Mesodermal cell (in vitro differentiated cells): ENCODE data around the gene ZC3H18.

Experiments used
- H3K27ac ChIP-seq: 2 replicates; pipeline ENCODE4 v1.7.0; 2013; ENCODE audit warnings: mild to moderate bottlenecking, low read depth, low read length, moderate library complexity; ENCODE audit not compliant: severe bottlenecking
- H3K36me3 ChIP-seq: 2 replicates; pipeline ENCODE4 v1.7.1; 2013; ENCODE audit warnings: mild to moderate bottlenecking, low read length, moderate library complexity; ENCODE audit not compliant: control insufficient read depth, insufficient read depth
- H3K4me1 ChIP-seq: one replicate; pipeline ENCODE4 v1.7.1; 2013; ENCODE audit warnings: mild to moderate bottlenecking, low read length; ENCODE audit not compliant: insufficient read depth, control insufficient read depth, poor library complexity, severe bottlenecking
- H3K4me3 ChIP-seq: 2 replicates; pipeline ENCODE4 v1.7.0; 2013; ENCODE audit warnings: low read length, control low read depth, mild to moderate bottlenecking; ENCODE audit not compliant: insufficient read depth, poor library complexity, severe bottlenecking; ENCODE audit errors: extremely low read depth
- H3K9me3 ChIP-seq: 2 replicates; pipeline ENCODE4 v1.7.1; 2013; ENCODE audit warnings: mild to moderate bottlenecking, low read length, moderate library complexity; ENCODE audit not compliant: control insufficient read depth
- WGBS, 2 experiments: methylation state at CpG; one replicate each; pipeline ENCODE4 v1.1.5; 2013; ENCODE audit warnings: missing lambda C conversion rate in 2 of 2; ENCODE audit not compliant: insufficient coverage in 2 of 2; 5-methylcytosine and 5-hydroxymethylcytosine counted together

ZC3H18 gene

DNA sequence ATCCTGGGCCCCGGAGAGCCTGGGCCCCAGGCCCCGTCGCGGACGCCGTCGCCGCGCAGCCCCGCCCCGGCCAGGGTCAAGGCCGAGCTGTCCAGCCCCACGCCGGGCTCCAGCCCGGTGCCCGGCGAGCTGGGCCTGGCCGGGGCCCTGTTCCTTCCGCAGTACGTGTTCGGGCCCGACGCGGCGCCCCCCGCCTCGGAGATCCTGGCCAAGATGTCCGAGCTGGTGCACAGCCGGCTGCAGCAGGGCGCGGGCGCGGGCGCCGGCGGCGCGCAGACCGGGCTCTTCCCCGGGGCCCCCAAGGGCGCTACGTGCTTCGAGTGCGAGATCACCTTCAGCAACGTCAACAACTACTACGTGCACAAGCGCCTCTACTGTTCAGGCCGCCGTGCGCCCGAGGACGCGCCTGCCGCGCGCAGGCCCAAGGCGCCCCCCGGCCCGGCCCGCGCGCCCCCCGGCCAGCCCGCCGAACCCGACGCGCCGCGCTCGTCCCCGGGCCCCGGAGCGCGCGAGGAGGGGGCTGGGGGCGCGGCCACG, 36.8 kb upstream of the ZC3H18 start:
- H3K36me3 ChIP-seq: peaks cover 14% of the 10 kb centered on the region
- 42 to 44% methylated on average over 67 to 77 of the region's 79 CpGs for WGBS, 2 experiments
- no peak overlapping the region for H3K4me3 ChIP-seq
- H3K27ac ChIP-seq: no peak overlapping the region
- peaks cover 8% of the 10 kb centered on the region for H3K4me1 ChIP-seq
- no peaks in the 10 kb centered on the region for H3K9me3 ChIP-seq

DNA sequence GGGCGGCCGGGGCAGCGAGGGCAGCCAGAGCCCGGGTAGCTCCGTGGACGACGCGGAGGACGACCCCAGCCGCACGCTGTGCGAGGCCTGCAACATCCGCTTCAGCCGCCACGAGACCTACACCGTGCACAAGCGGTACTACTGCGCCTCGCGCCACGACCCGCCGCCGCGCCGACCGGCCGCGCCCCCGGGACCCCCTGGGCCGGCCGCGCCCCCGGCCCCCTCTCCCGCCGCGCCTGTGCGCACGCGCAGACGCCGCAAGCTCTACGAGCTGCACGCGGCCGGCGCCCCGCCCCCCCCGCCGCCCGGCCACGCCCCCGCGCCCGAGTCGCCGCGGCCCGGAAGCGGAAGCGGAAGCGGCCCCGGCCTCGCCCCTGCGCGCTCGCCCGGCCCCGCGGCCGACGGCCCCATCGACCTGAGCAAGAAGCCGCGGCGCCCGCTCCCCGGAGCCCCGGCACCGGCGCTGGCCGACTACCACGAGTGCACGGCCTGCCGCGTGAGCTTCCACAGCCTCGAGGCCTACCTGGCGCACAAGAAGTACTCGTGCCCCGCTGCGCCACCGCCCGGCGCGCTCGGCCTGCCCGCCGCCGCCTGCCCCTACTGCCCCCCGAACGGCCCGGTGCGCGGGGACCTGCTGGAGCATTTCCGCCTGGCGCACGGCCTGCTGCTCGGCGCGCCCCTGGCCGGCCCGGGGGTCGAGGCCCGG, 36.1 kb upstream of the ZC3H18 start:
- Histone ChIP-seq H3K4me1 (peaks cover 8% of the 10 kb centered on the region), H3K4me3 (peak overlapping the region; percentile 50), H3K9me3 (no peaks in the 10 kb centered on the region), H3K27ac (peak overlapping the region; percentile 59), H3K36me3 (peaks cover 12% of the 10 kb centered on the region)
- 4 to 5% methylated on average over 69 to 84 of the region's 114 CpGs for WGBS, 2 experiments

DNA sequence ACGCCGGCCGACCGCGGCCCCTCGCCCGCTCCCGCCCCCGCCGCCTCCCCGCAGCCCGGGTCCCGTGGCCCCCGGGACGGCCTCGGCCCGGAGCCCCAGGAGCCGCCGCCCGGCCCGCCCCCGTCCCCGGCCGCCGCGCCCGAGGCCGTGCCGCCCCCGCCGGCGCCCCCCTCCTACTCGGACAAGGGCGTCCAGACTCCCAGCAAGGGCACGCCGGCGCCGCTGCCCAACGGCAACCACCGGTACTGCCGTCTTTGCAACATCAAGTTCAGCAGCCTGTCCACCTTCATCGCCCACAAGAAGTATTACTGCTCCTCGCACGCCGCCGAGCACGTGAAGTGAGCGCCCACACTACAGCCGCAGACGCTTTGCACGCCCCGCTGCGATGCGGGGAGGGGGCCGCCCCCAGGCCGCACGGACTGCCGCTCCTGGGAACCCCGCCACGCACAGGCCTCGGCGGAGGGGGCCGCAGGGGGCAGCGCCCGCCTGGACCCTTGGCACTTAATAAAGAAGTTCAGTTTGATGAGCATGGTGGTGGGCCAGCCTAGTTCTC, 35.5 kb upstream of the ZC3H18 start:
- H3K4me1 ChIP-seq: peaks cover 8% of the 10 kb centered on the region
- 20 to 21% methylated on average over 42 to 44 of the region's 65 CpGs for WGBS, 2 experiments
- H3K4me3 ChIP-seq: peak overlapping the region; percentile 50
- no peaks in the 10 kb centered on the region for H3K9me3 ChIP-seq
- H3K27ac ChIP-seq: no peak overlapping the region
- peaks cover 8% of the 10 kb centered on the region for H3K36me3 ChIP-seq

DNA sequence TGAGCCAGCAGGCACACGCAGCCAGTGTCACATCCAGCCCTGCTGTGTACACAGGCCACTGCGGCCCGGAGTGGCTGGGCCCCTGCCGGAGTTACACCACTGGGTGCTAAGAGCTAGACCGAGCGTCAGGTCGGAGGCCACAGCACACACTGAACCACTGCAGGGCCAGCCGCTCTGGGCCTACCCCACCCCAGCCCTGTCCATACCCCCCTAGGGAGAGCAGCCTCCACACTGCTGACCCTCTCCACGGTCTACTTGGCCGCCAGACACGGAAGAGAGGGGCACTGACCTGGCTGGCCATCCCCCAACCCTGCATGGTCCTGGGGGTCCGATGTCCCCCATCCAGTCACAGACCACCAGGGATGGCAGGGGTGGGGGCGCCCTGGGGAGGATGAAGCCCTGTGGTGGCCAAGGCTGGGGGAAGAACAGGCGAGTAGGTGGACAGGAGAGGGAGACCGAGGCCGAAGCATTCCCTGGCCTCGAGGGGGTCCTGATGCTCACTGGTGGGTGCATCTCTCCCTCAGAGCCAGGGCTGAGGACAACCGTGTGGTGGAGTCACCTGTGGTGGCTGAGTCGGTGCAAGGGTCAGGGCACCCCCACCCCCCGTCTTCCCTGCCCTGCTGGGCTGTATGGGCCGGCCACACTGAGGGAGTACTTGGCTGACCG, 34.9 kb upstream of the ZC3H18 start:
- Histone ChIP-seq H3K4me1 (peaks cover 8% of the 10 kb centered on the region), H3K9me3 (no peaks in the 10 kb centered on the region), H3K4me3 (peak overlapping the region; percentile 31), H3K27ac (no peak overlapping the region), H3K36me3 (peaks cover 4% of the 10 kb centered on the region)
- WGBS, 2 experiments: 89 to 94% methylated on average over 12 to 17 of the region's 22 CpGs

DNA sequence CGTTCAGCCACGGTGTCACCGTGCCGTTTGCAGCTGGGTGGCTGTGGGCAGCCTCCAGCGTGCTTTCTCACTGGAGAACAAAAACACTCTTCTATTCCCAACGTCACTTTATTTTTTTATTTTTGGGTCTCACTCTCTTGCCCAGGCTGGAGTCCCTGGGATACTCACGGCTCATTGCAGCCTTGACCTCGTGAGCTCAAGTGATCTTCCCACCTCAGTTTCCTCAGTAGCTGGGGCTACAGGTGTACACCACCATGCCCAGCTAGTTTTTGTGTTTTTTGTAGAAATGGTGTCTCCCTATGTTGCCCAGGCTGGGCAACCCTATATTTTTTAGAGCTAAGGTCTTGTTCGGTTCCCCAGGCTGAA, 34.4 kb upstream of the ZC3H18 start:
- Histone ChIP-seq H3K36me3 (peaks cover 4% of the 10 kb centered on the region), H3K9me3 (no peaks in the 10 kb centered on the region), H3K4me1 (peaks cover 7% of the 10 kb centered on the region), H3K27ac (no peak overlapping the region), H3K4me3 (no peak overlapping the region)
- 97 to 98% methylated on average over 9 of the region's 9 CpGs for WGBS, 2 experiments

DNA sequence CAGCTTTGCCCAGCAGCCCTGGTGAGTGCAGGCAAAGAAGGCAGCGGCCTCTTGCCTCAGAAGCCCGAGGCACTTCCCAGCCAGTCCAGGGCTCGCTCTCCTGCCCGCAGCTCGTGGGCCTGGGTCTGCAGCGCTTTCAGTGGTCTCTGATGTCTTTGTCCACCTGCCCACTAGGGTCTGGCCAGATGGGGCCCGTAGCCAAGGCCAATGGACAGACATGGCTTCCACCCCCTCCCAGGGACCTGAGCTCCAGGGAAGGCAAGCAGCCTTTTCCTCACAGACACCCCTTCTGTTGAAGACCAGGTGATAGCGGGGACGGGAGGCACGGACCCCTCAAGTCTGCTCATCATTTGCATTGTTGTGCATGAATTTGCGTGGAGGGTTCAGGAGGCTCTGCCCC, 33.7 kb upstream of the ZC3H18 start:
- Histone ChIP-seq H3K4me1 (peaks cover 6% of the 10 kb centered on the region), H3K27ac (no peak overlapping the region), H3K4me3 (no peak overlapping the region), H3K9me3 (no peaks in the 10 kb centered on the region), H3K36me3 (peaks cover 4% of the 10 kb centered on the region)
- WGBS, 2 experiments: 92 to 97% methylated on average over 6 to 11 of the region's 11 CpGs

DNA sequence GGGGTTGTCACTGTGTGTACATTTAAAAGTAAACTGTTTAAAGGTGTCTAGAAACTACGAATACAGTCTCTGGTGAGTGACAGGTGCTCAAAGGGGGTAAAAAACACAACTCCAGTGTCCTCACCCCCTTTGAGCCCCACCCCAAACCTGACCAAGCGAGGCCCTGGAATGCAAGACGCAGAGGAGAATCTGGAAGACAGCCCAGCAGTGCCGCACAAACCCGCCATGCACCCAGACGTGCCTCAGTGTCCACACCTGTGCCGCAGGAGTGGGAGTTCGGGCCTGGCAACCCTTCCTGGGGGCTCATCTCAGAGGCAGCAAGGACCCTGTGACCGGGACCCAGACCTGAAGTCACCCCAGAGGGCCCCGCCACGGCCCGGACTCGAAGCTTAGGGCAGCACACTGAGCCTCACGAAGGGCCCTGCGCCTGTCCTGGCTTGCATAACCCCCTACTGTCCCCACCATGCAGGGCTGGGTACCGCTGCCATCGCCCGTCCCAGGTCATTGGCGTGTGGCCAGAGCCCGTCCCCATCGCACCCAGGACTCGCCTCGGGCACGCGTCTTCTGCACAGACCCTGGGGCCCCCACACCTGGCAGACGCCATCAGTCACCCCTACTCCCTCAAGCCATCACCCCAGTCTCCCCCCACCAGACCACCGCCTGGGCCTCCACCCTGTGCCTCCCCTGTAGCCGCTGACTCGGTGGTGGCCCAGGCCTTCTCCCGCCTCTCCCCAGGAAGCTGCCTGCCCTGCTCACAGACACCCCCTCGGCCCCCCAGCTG, 33.0 kb upstream of the ZC3H18 start:
- WGBS, 2 experiments: 86 to 89% methylated on average over 29 to 31 of the region's 31 CpGs
- Histone ChIP-seq H3K27ac (no peak overlapping the region), H3K36me3 (peaks cover 4% of the 10 kb centered on the region), H3K4me1 (peaks cover 6% of the 10 kb centered on the region), H3K9me3 (no peaks in the 10 kb centered on the region), H3K4me3 (no peak overlapping the region)

DNA sequence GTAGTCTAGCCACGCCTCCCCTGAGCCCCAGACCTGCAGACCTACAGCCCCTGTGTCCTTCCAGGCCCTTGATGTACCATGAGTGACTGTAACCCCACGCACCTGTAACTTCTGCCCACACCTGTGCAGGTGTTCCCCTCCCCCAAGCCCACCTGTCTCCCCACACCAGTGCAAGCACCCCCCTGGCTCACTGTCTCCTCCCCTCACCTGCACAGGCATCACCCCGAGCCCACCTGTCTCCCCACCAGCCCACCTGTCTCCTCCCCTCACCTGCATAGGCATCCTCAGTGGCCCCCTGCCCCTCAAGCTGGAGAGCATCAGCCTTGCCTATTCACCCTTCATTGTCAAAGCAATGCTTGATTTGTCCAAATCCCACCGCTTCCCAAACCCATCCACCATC, 32.3 kb upstream of the ZC3H18 start:
- peaks cover 6% of the 10 kb centered on the region for H3K4me1 ChIP-seq
- peaks cover 5% of the 10 kb centered on the region for H3K9me3 ChIP-seq
- no peak overlapping the region for H3K4me3 ChIP-seq
- no peak overlapping the region for H3K27ac ChIP-seq
- H3K36me3 ChIP-seq: peaks cover 4% of the 10 kb centered on the region
- WGBS, 2 experiments: 87 to 98% methylated on average over 3 to 4 of the region's 4 CpGs

DNA sequence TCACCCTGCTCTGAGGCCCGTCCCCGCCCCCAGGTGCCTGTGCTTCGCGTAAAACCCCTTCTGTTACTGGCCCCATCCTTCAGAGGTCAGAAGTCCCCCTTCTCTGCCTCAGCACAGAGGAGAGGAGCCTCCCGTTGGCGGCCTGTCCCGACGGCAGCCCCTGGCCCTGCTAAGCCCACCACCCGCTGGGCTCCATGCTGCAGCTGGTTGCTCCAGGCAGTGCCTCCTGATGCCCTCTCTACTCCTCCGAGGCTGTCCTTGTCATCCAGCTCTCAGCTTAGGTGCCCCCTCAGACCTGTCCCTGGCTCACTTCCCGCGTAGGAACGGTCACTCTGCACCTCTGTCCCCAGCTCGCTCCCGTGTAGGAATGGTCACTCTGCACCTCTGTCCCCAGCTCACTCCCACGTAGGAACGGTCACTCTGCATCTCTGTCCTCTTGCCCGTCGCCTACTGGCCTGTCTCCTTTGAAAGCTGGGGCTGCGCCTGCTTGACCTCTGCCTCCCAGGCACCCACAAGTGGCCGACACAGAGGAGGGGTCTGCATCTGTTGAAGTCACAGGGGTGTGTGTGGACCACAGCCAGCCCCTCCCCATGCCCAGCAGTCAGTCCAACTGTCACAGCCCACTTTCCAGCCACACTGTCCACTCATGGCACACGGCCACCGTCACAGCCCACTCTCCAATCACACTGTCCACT, 31.7 kb upstream of the ZC3H18 start:
- Histone ChIP-seq H3K36me3 (peaks cover 4% of the 10 kb centered on the region), H3K4me3 (no peak overlapping the region), H3K4me1 (peaks cover 6% of the 10 kb centered on the region), H3K27ac (no peak overlapping the region), H3K9me3 (peaks cover 11% of the 10 kb centered on the region)
- 60 to 71% methylated on average over 15 to 19 of the region's 23 CpGs for WGBS, 2 experiments

DNA sequence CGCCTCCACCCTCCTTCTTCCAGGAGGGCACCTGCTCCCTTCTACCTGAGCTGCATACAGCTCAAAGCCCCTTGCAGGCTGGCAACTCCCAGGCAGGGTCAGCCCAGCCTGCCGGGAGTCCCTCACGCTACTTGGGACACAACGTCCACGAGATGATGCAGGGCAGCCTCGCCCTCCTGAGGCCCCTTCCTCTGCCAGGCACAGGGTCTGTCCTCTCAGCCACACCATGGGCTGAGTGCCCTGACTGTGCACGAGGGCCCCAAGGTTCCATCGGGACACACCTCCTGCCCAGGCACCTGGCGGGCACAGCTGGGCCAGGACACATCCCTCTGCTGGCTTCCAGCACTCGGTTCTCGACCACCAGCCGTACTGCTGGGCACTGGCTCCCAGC, 30.9 kb upstream of the ZC3H18 start:
- Histone ChIP-seq H3K36me3 (peaks cover 4% of the 10 kb centered on the region), H3K4me3 (no peak overlapping the region), H3K4me1 (peaks cover 6% of the 10 kb centered on the region), H3K27ac (no peak overlapping the region), H3K9me3 (peaks cover 16% of the 10 kb centered on the region)
- WGBS, 2 experiments: 82 to 92% methylated on average over 11 to 12 of the region's 12 CpGs
